GM19025 (cell line): ENCODE measurements around the gene PRRG2.
"Not testable (repeated sequence)": the region's sequence is repeated elsewhere in the genome, so short reads cannot be mapped to it uniquely, and the experiment has no call there.

ENCODE experiments used
- ATAC-seq: cut with Tn5 transposase; IDR thresholded peaks from one replicate; pipeline ENCODE4 v1.9.1; 2021; ENCODE audit warnings: mild to moderate bottlenecking, low read depth, moderate library complexity; ENCODE audit not compliant: unreplicated experiment

Gene PRRG2

GRCh38 chr19:49599378-49600295 lies 18.5 kb downstream of the PRRG2 start:
- ATAC-seq = no peak

GRCh38 chr19:49601482-49602038 lies 20.4 kb downstream of the PRRG2 start:
- no peak for ATAC-seq

- ATAC-seq = no peak
Measured at GRCh38 chr19:49602806-49603205, 21.7 kb downstream of the PRRG2 start.

- no peak for ATAC-seq
Measured at GRCh38 chr19:49605605-49606004, 24.5 kb downstream of the PRRG2 start.

GRCh38 chr19:49609499-49610092 lies 28.5 kb downstream of the PRRG2 start:
- ATAC-seq = no peak

GRCh38 chr19:49613374-49613773 lies 32.3 kb downstream of the PRRG2 start:
- no peak for ATAC-seq

- ATAC-seq = no peak
Measured at GRCh38 chr19:49614096-49614833, 33.1 kb downstream of the PRRG2 start.

GRCh38 chr19:49615861-49616260 lies 34.7 kb downstream of the PRRG2 start:
- ATAC-seq = no peak

- ATAC-seq = no peak
Measured at GRCh38 chr19:49616532-49616931, 35.4 kb downstream of the PRRG2 start.

- no peak for ATAC-seq
Measured at GRCh38 chr19:49616945-49617344, 35.8 kb downstream of the PRRG2 start.

GRCh38 chr19:49617860-49618259 lies 36.7 kb downstream of the PRRG2 start:
- not testable (repeated sequence) for ATAC-seq

- no peak for ATAC-seq
Measured at GRCh38 chr19:49624967-49625910, 44.1 kb downstream of the PRRG2 start.

- no peak for ATAC-seq
Measured at GRCh38 chr19:49626226-49626625, 45.1 kb downstream of the PRRG2 start.

- no peak for ATAC-seq
Measured at GRCh38 chr19:49629659-49630058, 48.5 kb downstream of the PRRG2 start.

GRCh38 chr19:49631014-49631588 lies 50.0 kb downstream of the PRRG2 start:
- ATAC-seq = no peak

GRCh38 chr19:49631610-49632192 lies 50.6 kb downstream of the PRRG2 start:
- no peak for ATAC-seq

GRCh38 chr19:49632576-49632975 lies 51.5 kb downstream of the PRRG2 start:
- ATAC-seq = no peak

GRCh38 chr19:49633273-49633672 lies 52.2 kb downstream of the PRRG2 start:
- ATAC-seq = not testable (repeated sequence)
